22Rv1 (cell line): Measurements from ENCODE around the gene SPHK2.

ENCODE experiments used
- H3K27ac ChIP-seq: fragments of 450-650 bp; 2 replicates; pipeline ENCODE4 v1.5.1; 2017
- ZFX ChIP-seq: fragments of 450-650 bp; IDR thresholded peaks from 2 replicates; pipeline ENCODE4 v1.6.1; 2017; ENCODE audit warnings: antibody characterized with exemption, borderline replicate concordance
- TF ChIP-seq, protein P1 (sequence below): fragments of 450-650 bp; IDR thresholded peaks from 2 replicates; pipeline ENCODE4 v1.5.1; 2017; ENCODE audit warnings: mild to moderate bottlenecking

SPHK2 gene

DNA sequence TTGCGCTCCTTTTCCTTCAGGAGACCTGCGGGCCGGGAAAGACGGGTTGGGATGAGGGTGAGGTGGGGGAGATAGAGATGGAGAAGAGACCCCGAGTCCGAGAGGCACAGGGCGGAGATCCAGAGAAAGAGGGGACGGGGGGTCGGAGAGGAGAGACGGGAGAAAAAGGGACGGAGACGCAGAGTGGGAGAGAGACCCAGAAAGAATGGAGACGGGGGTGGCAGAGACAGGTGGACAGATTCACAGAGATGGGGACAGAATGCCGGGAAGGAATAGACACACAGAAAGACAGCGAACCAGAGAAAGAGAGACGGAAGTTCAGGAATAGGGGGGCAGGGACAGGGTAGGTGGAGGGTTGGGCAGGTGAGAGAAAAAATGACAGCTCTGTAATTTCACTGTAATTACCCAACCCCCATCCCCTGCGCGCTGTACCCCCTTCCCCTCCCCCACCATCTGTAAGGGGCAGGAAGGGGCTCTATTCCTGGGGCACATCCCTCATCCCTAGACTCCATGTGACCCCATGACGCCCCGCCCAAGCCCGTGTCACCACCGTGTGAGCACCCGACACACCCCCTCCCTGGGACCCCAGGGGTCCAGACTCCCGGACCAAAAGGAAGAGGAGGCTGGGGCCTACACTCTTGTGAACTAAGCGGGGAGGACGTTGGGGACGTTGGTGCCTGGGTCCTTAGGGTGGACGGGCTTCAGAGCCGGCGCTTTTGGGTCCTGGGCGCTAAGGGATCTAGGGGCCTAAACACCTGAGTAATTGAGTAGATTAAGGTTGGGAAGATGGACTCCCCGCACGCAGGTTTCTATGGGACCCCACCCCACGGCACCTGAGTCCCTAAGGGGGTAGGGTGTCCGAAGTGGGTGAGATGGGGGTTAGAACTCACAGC lies 16.9 kb downstream of the SPHK2 start:
- no peak for TF ChIP-seq ZFX
- TF ChIP-seq, protein P1, sequence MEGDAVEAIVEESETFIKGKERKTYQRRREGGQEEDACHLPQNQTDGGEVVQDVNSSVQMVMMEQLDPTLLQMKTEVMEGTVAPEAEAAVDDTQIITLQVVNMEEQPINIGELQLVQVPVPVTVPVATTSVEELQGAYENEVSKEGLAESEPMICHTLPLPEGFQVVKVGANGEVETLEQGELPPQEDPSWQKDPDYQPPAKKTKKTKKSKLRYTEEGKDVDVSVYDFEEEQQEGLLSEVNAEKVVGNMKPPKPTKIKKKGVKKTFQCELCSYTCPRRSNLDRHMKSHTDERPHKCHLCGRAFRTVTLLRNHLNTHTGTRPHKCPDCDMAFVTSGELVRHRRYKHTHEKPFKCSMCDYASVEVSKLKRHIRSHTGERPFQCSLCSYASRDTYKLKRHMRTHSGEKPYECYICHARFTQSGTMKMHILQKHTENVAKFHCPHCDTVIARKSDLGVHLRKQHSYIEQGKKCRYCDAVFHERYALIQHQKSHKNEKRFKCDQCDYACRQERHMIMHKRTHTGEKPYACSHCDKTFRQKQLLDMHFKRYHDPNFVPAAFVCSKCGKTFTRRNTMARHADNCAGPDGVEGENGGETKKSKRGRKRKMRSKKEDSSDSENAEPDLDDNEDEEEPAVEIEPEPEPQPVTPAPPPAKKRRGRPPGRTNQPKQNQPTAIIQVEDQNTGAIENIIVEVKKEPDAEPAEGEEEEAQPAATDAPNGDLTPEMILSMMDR = no peak
- peak overlapping the region; percentile 100 for H3K27ac ChIP-seq

DNA sequence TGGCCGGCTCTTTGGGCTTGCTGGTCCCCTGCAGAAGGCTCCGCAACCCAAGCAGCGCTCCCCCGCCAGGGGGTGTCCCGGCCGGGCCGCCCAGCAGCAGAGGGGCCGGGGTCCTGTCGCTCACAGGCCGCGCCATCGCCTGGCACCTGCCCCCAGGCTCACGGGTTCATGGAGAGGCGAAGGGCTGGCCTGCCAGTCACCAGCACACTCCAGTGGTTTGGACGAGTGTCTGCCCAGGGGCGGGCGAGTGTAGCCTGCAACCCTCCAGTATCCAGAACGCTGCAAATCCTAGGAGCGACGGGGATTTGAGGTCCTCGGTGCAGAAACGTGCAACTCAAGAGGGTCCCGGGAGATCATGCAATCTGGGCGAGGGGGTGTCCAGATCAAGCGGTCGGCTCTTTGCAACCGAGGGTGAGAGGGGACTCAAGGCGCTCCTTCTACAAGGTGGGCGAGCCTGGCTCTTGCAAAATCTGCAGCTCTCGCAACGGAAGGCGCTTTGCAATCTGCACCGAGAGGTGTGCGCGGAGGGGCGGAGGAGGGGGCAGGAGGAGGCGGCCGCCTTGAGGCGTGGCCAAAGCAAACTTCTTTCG lies 17.6 kb downstream of the SPHK2 start, which contains the start of gene DBP:
Gene DBP (minus strand): TSS at position 521 of the 590 bp plus-strand sequence. CDS start 385 bp downstream, at position 136.
- H3K27ac ChIP-seq = peak within 1 kb of the TSS; percentile 100
- no peak for TF ChIP-seq ZFX
- TF ChIP-seq, protein P1 = peak; percentile 11; the same call in 1 of the 2 replicates

DNA sequence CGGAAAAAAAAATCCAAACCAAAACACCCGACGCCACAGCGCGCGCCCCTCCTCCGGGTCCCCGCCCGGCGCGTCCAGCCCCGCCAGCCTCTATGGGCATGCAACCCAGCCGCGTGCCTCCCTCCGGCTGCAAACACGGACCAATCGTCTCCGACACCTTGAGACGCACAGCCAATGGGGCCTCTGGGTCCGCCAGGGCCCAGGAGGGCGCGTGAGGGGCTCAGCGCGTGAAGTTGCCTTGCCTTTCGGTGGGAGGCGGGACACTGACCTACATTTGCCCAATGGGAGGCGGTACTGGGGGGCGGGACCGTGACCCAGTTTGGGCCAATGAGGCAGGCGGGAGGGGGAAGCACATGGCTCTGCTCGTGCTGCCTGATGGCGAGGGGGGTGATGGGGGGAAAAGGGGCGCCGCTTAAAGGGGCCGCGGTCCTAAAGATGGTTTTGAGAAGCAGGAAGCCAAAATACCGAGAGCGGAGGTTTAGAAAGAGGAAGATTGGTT lies 18.2 kb downstream of the SPHK2 start:
- TF ChIP-seq, protein P1 = no peak
- no peak for TF ChIP-seq ZFX
- H3K27ac ChIP-seq = peak overlapping the region; percentile 100

DNA sequence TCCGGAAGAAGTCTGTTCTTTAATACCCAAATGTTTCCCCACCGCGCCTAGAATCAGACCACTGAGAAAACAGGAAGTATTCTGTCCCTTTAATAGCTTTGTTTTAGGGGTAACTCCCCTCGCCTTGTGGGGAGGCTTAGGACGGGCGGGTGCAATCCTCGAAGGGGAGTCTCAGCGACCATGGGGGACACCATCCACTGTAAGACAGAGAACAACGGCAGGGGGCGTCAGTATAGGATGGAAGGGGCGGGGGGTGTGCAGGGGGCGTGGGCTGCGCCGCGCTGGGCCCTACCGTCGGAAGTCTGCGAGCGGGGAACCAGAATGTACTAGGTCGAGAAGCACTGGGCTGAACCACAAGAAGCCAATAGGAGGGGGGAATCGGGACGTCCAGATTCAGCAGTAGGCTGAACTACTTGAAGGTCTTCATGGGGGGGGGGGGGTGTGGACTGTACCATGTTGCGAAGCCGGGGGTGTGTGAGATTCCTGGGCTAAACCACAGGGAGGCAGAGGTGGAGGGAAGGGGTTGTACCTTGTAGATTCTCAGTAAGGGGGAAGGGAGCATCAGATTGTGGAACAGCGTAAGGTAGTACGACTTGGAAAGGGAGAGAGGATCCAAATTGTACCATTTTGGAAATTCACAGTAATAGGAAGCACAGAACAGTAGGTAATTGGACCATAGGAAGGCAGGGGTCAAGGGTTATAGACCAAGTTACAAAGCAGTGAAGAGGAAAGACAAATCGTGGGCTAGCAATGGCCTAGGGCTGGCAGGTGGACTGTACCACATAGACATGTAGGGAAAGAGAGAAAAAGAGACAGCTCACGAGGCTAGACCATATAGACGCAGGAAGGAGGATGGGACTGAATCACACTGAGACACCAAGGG lies 18.9 kb downstream of the SPHK2 start:
- TF ChIP-seq, protein P1 = peak; percentile 15; the same call in 1 of the 2 replicates
- no peak for TF ChIP-seq ZFX
- H3K27ac ChIP-seq = peak overlapping the region; percentile 100

DNA sequence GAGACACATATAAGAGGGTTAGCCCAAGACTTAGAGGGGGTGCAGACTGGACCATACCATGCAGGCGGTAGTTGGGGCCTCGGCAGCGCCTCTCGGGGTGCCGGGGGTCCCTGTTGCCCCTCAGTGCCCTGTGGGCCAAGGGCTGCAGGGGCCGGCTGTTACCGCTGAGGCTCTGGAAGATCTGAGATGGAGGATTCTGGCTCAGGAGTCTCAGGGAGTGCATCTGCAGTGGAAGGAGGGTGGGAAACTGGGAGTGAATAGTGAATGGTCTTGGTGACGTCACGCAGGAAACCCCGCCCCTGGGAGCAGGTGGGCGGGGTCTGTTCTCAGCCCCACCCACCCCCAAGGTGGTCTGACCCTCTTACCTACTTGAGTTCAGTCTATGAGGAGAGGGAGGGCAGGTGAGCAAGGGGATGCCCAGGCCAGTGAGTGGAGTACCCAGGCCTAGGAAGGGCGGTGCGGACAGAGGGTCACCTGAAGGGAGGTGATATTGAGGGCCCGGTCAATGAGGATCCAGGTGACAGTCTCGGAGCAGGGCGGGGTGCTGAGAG lies 19.6 kb downstream of the SPHK2 start:
- TF ChIP-seq, protein P1 = no peak
- no peak for TF ChIP-seq ZFX
- H3K27ac ChIP-seq = peak overlapping the region; percentile 100

DNA sequence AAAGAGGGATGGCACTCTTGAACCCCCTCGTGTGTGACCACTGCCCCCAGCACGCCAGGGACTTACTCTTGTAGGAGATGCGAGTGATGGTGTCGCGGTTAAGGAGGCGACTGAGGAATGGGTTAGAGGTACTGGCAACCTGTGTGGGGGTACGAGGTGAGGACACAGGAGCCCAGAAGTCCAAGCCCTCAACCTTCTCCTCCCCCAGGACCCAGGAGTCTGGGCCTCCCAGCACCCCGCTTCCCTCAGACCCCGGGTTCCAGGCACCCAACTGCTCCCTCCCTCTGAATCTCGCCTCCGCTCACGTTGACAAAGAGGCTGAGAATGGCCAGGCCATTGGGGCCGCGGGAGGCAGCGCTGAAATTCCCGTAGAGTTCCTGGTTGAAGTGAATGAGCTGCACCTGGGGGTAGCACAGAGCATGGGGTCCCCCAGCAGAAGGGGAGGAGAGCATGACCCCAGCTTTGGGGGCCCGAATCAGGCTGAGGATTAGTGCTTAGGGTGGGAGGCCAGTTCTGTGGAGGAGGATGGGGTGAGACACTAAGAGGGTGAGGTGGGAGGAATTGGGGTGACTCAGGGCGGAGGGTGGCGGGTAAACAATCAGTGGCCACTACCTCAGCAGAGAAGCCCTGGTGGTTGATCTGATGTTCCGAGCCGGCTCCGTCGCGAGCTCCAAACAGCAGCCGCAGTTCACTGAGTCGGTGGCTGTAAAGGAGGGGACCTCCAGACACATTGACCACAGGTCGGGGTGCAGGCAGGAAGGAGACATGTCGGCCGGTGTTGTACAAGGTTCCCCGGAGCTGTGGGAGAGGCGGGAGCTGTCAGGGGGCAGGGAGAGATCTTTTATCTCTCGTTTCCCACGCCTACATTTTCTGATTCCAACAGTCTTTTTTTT lies 20.4 kb downstream of the SPHK2 start:
- no peak for TF ChIP-seq ZFX
- H3K27ac ChIP-seq = peak overlapping the region; percentile 100
